Mesodermal cell (in vitro differentiated cells): Measurements from ENCODE around the gene TOLLIP.

Experiments used
- H3K27ac ChIP-seq: 2 replicates; pipeline ENCODE4 v1.7.0; 2013; ENCODE audit warnings: mild to moderate bottlenecking, low read depth, low read length, moderate library complexity; ENCODE audit not compliant: severe bottlenecking
- H3K36me3 ChIP-seq: 2 replicates; pipeline ENCODE4 v1.7.1; 2013; ENCODE audit warnings: mild to moderate bottlenecking, low read length, moderate library complexity; ENCODE audit not compliant: control insufficient read depth, insufficient read depth
- H3K4me1 ChIP-seq: one replicate; pipeline ENCODE4 v1.7.1; 2013; ENCODE audit warnings: mild to moderate bottlenecking, low read length; ENCODE audit not compliant: insufficient read depth, control insufficient read depth, poor library complexity, severe bottlenecking
- H3K4me3 ChIP-seq: 2 replicates; pipeline ENCODE4 v1.7.0; 2013; ENCODE audit warnings: low read length, control low read depth, mild to moderate bottlenecking; ENCODE audit not compliant: insufficient read depth, poor library complexity, severe bottlenecking; ENCODE audit errors: extremely low read depth
- H3K9me3 ChIP-seq: 2 replicates; pipeline ENCODE4 v1.7.1; 2013; ENCODE audit warnings: mild to moderate bottlenecking, low read length, moderate library complexity; ENCODE audit not compliant: control insufficient read depth
- WGBS, 2 experiments: methylation state at CpG; one replicate each; pipeline ENCODE4 v1.1.5; 2013; ENCODE audit warnings: missing lambda C conversion rate in 2 of 2; ENCODE audit not compliant: insufficient coverage in 2 of 2; 5-methylcytosine and 5-hydroxymethylcytosine counted together

TOLLIP gene

DNA sequence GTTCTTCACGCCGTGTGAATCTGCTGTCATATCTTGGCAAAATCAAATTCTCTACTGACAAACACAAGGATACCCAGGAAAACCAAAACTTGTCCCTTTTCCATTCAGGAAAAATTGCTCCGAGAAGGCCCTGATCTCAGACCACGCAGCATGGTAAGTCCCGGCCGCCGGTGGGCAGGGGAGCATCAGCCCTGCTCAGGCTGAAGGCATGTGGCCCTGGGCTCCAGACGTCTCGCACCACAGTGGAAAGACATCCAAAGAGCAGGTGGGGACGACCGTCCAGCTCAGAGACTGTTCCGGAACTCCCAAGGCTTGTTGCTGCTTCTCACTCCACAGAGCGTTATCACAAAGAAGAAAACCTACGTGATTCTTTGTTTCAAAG is 29.8 kb downstream of the TOLLIP start:
- Histone ChIP-seq H3K36me3 (peaks cover 53% of the 10 kb centered on the region), H3K4me1 (peaks cover 4% of the 10 kb centered on the region), H3K9me3 (no peaks in the 10 kb centered on the region), H3K4me3 (no peak overlapping the region), H3K27ac (no peak overlapping the region)
- 96 to 97% methylated on average over 14 of the region's 14 CpGs for WGBS, 2 experiments

DNA sequence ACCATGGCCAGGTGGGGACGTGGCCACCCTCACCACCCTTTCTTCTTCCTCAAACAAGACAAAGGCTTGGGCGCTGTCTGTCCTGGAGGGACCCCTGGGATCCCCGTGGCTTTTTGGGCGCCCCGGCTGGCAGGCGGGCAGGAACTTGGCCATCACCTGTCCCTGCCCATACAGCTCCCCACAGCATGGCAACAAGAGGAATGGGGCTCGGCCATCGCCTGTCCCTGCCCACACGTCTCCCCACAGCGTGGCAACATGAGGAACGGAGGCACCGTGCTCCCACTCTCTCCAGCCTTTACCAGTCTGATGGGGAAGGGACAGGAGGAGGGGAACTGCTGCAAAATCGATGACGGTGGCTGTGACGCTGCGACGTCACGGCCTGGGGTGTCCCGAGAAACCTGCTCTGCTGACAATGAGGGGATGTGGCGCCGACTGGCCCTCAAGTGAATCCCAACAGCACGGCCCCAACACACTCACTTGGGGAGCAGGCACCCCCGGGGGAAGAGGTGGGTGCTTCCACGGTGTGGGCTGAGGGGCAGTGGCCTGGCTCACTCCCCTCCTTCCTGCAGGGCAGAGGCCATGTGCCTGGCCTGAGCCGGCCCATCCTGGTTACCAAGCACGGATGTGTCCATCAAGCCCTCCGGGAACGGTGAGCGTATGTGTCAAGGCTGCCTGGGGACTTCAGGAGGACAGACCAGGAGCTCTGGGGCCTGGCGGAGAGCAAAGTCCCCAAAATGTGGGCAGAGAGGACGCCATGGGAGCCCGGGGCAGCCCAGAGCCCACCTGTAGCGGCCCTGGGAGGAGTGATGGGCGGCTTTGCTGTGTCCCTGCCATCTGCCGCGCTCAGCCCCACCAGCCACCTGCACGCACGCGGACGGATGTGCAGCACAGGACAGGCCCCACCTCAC is 30.4 kb downstream of the TOLLIP start:
- H3K27ac ChIP-seq: no peak overlapping the region
- peaks cover 49% of the 10 kb centered on the region for H3K36me3 ChIP-seq
- H3K9me3 ChIP-seq: no peaks in the 10 kb centered on the region
- no peak overlapping the region for H3K4me3 ChIP-seq
- WGBS, 2 experiments: 95 to 98% methylated on average over 35 to 39 of the region's 40 CpGs
- H3K4me1 ChIP-seq: peaks cover 4% of the 10 kb centered on the region

DNA sequence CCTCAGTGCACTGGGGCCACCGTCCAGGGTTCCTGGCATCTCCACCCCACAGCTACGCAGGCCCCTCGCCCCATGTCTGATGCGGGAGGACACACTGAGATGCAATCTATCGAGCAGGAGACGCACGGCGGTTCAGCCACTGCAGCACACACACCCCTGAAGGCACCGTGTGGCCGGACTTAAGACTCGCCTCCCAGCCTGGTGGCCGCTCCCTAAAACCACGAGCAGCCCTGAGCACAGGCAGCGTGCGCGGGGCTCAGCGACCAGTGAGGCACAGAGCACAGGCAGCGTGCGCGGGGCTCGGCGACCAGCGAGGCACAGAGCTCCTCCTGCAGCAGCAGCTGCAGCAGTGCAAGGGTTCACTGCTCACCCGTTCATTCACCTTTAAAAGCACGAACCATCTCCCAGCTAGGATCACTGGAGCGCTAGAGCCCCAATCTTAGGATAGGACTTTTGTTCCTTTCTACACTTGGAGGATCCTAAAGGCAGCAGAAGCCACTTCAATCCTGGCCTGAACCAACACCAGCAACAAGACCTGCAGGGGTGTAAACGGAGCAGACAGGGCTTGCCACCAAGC is 31.4 kb downstream of the TOLLIP start:
- Histone ChIP-seq H3K4me3 (no peak overlapping the region), H3K36me3 (peaks cover 49% of the 10 kb centered on the region), H3K4me1 (peaks cover 4% of the 10 kb centered on the region), H3K27ac (no peak overlapping the region), H3K9me3 (no peaks in the 10 kb centered on the region)
- WGBS, 2 experiments: 93 to 94% methylated on average over 21 to 27 of the region's 27 CpGs

DNA sequence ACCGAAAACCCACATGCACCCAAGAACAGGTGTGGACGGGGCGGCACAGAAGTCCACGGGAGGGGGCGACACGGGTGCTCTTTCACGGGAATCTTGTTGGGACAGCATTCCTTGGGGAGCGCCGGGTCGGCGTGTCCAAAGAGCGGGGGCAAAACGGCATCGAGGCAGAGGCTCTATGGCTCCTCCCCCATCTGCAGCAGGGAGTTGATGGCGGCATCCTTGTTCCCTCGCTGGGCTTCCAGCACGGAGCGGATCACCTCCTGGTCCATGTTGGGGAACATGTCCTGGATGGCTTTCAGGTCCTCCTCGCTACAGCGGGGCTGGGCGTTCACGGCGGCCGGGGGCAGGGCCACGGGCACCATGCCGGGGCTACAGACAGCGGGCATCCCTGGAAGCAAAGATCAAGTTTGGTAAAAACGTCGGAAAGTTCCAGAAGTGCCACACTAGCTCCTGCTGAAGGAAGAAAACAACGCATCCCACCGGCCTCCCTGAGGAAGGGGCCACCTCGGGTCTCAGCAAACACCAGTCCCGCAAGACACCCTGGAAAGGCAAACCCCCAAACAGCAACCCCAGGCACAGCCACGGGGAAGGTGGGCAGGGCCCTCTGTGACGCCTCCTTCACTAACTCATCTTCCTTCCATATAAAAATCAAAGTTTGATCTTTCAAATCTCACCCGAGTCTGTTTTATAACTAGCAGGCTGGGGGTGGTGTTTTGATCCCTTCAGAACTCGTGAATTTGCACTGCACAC is 32.4 kb downstream of the TOLLIP start:
- WGBS, 2 experiments: 92 to 97% methylated on average over 33 to 35 of the region's 37 CpGs
- H3K36me3 ChIP-seq: peaks cover 45% of the 10 kb centered on the region

DNA sequence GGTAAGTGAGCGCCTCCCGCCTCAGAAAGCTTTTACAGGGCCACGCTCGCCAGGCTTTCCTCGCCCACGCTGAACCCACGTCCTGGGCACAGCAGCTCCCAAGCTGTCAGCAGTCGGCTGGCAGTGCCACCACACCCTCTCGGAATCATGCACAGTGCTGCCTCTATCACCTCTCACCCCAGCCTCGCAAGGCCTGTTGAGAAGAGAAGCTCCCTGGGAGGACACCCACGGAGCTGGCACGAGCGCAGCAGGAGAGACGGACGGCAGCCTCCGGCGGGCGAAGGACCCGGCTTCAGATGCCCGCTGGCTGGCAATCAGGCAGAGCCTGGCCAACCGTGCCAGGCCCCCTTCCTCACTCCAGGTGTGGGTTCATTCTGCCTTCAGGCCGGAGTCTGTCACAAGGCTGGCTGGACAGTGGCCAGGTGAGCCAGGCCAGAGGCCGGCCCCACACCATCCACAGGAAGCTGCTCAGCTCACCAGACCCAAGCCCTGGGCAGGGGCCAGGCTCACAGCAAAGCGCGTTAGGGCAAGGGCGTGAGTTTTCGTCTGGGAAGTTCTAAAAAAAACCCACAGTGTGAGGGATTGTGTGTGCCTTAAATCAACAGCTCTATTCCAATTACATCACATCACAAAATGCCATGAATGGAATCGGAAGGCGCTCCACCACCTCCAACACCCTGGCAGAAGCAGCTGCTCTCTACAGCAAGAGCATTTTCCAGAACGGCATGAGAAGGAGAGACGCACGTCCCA is 33.2 kb downstream of the TOLLIP start:
- Histone ChIP-seq H3K4me3 (no peak overlapping the region), H3K9me3 (no peaks in the 10 kb centered on the region), H3K4me1 (peaks cover 4% of the 10 kb centered on the region), H3K36me3 (peaks cover 37% of the 10 kb centered on the region), H3K27ac (no peak overlapping the region)
- 98 to 99% methylated on average over 24 of the region's 32 CpGs for WGBS, 2 experiments

More for the DNA sequence above, 32.4 kb downstream of the TOLLIP start:
- no peak overlapping the region for H3K27ac ChIP-seq
- peaks cover 2% of the 10 kb centered on the region for H3K4me1 ChIP-seq
- H3K9me3 ChIP-seq: no peaks in the 10 kb centered on the region
- H3K4me3 ChIP-seq: no peak overlapping the region

DNA sequence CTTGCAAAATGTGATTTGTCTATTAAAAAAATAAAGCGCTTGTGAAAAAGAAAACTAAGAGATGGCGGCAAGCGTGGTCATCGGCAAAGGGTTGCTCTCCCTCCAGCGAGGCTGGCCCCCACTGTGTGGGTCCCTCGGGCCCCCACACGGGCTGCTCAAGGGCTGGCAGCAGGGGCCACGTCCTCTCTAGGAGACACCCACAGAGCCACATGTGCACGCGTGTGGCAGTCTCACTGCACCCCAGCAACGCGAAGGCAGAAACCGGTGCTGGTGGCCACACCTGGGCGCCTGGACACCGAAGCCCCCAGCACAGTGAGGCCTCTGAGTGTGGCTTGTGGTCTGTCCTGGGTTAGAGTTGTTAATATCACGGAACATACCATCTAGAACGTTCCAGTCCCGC is 34.4 kb downstream of the TOLLIP start:
- peaks cover 8% of the 10 kb centered on the region for H3K4me1 ChIP-seq
- no peak overlapping the region for H3K4me3 ChIP-seq
- WGBS, 2 experiments: 93 to 94% methylated on average over 15 to 18 of the region's 18 CpGs
- no peak overlapping the region for H3K27ac ChIP-seq
- no peaks in the 10 kb centered on the region for H3K9me3 ChIP-seq
- H3K36me3 ChIP-seq: peaks cover 27% of the 10 kb centered on the region

DNA sequence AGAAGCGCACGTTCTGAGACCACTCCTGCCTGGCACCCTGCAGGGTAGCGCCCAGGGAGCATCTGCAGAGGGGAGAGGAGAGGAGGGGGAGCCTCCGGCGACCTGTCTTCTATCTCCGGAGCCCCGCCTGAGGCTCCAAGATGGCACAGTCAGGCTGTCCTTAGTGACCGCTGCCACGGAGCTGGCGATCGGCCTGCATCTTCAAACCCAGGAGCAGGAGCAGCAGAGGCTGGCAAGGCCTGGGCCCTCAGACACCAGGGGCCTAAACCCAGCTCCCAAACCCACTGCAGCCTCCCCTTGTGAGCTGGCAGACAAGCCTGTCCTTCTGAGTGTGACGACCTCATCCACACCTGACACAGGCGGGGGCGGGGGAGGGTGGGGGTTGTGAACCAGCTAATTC is 34.9 kb downstream of the TOLLIP start:
- Histone ChIP-seq H3K36me3 (peaks cover 27% of the 10 kb centered on the region), H3K4me3 (no peak overlapping the region), H3K9me3 (no peaks in the 10 kb centered on the region), H3K4me1 (peaks cover 8% of the 10 kb centered on the region), H3K27ac (no peak overlapping the region)
- WGBS, 2 experiments: 96 to 99% methylated on average over 10 to 11 of the region's 14 CpGs

DNA sequence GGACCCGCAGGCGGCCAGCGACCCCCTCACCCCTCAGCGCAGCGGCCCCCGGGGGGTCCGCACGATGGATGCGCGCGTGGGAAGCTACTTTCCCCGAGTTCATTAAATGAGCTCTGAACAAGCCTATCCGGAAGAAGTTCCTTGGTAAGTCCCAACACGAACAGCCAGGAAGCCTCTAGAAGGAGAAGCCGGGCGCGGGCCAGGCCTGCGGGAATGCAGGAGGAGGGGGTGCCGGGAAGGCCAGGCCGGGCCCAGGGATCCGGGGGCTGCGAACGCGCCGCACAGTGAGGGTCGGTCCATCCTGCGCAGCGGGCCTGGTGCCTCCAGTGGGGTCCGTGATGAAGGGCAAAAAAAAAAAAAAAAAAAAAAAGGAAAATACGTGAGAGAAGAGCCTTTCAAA is 36.9 kb downstream of the TOLLIP start:
- Histone ChIP-seq H3K9me3 (no peaks in the 10 kb centered on the region), H3K4me3 (no peak overlapping the region), H3K4me1 (peaks cover 8% of the 10 kb centered on the region), H3K36me3 (peaks cover 27% of the 10 kb centered on the region), H3K27ac (no peak overlapping the region)
- 93 to 95% methylated on average over 23 to 25 of the region's 30 CpGs for WGBS, 2 experiments

DNA sequence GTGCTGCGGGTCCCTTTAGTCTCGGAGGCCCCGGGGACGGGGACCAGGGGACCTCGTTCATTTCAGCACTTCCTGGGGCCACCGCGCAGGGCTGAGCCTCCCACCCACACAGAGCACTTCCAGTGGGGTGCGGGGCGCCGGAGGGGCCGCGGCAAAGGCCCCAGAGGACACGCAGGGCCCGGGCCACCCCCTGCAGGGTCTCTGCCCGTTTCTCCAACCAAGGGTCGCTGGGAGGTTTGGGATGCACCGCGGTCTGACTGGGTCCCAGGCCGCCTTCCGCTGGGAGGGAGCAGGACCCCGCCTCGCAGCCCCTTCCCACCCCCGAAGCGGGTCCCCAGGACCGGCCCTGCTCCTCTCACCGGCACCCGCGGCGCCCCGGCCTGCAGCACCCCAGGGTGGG is 37.5 kb downstream of the TOLLIP start:
- H3K36me3 ChIP-seq: peaks cover 21% of the 10 kb centered on the region
- no peaks in the 10 kb centered on the region for H3K9me3 ChIP-seq
- H3K4me3 ChIP-seq: no peak overlapping the region
- H3K27ac ChIP-seq: no peak overlapping the region
- WGBS, 2 experiments: 96 to 98% methylated on average over 6 to 30 of the region's 30 CpGs
- H3K4me1 ChIP-seq: peaks cover 8% of the 10 kb centered on the region

DNA sequence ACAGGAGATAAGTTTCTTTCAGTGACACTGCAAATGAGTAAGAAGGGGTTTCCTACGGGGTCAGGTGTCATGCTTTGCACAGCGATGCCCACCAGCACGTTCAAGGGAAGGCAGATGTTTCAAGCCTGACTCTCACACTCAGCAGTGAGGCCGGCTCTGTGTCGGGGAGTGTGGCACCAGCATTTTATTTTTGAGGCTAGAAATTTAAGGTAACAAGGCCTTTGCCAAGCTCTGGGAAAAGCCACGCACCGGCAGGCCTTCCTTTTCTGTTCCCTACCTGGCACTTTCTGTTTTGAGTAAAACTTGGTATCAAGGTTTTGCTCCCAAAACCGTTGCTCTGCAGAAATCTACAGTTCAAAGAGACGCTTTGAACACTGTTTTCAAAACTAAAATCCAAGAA is 38.0 kb downstream of the TOLLIP start:
- Histone ChIP-seq H3K27ac (peak overlapping the region; percentile 18), H3K4me1 (peaks cover 8% of the 10 kb centered on the region), H3K4me3 (no peak overlapping the region), H3K36me3 (peaks cover 17% of the 10 kb centered on the region), H3K9me3 (no peaks in the 10 kb centered on the region)
- 81 to 91% methylated on average over 7 to 9 of the region's 9 CpGs for WGBS, 2 experiments
